IMR-90 (cell line): ENCODE results near the gene UBE2E2. TPM values are rescaled to one million over a fixed set of nuclear protein-coding genes. Genes with fewer than 3 reads are reported as not detected.

Experiments
- ATAC-seq: fragments of 200-7000 bp; cut with Tn5 transposase; 2 replicates; pipeline ENCODE4 v1.9.1; 2020; ENCODE audit warnings: low read depth, mild to moderate bottlenecking, moderate library complexity
- BruUV-seq: library from RNA; stranded (reverse); fragments of 400-500 nt; replicated peaks from 2 replicates; lab custom pipeline; 2021; lab: Mats Ljungman, UMichigan
- CTCF ChIA-PET: fragments of 300-600 bp; formaldehyde crosslinking; extraction: SDS; loops from one replicate; lab custom pipeline; 2021; ENCODE audit warnings: antibody characterized with exemption; lab: Yijun Ruan, JAX
- POLR2A ChIA-PET: fragments of 300-600 bp; sonication (Branson Sonifier 250); formaldehyde crosslinking; loops from one replicate; lab custom pipeline; 2022; ENCODE audit warnings: antibody characterized with exemption; ENCODE audit not compliant: unreplicated experiment; lab: Charles Lee
- DNase-seq: peaks from one replicate; pipeline ENCODE4 v3.0.0; 2013
- H2AFZ ChIP-seq: replicated peaks from 2 replicates; pipeline ENCODE3; 2013; ENCODE audit warnings: low read length, mild to moderate bottlenecking; ENCODE audit not compliant: poor library complexity
- H2AK5ac ChIP-seq: 2 replicates; pipeline ENCODE4 v1.6.1; 2013; ENCODE audit warnings: low read depth, low read length, inconsistent platforms
- H2AK9ac ChIP-seq: replicated peaks from 2 replicates; pipeline ENCODE3; 2013; ENCODE audit warnings: mild to moderate bottlenecking, low read depth, low read length, moderate library complexity; ENCODE audit not compliant: poor library complexity
- H2BK120ac ChIP-seq: 2 replicates; pipeline ENCODE4 v1.6.1; 2013; ENCODE audit warnings: low read depth, low read length, inconsistent platforms
- H2BK15ac ChIP-seq: 3 replicates; pipeline ENCODE4 v1.6.1; 2013; ENCODE audit warnings: low read depth, low read length, inconsistent platforms
- H2BK20ac ChIP-seq: 2 replicates; pipeline ENCODE4 v1.6.1; 2013; ENCODE audit warnings: low read depth, mild to moderate bottlenecking, inconsistent platforms, low read length, moderate library complexity
- H2BK5ac ChIP-seq: 2 replicates; pipeline ENCODE4 v1.6.1; 2013; ENCODE audit warnings: mild to moderate bottlenecking, low read depth, low read length, inconsistent platforms; ENCODE audit not compliant: poor library complexity, severe bottlenecking
- H3K14ac ChIP-seq: replicated peaks from 2 replicates; pipeline ENCODE4 v1.6.1; 2013; ENCODE audit warnings: low read depth, low read length, inconsistent platforms
- H3K18ac ChIP-seq: 2 replicates; pipeline ENCODE4 v1.6.1; 2013; ENCODE audit warnings: low read depth, low read length, control low read depth
- H3K23ac ChIP-seq: 2 replicates; pipeline ENCODE4 v1.6.1; 2013; ENCODE audit warnings: low read depth, low read length, inconsistent platforms
- H3K27ac ChIP-seq: 2 replicates; pipeline ENCODE4 v1.5.1; 2013; ENCODE audit warnings: mild to moderate bottlenecking, control low read depth, low read length; ENCODE audit not compliant: insufficient read depth
- H3K27me3 ChIP-seq: 2 replicates; pipeline ENCODE4 v1.6.1; 2013; ENCODE audit warnings: low read length; ENCODE audit not compliant: control insufficient read depth, insufficient read depth
- H3K36me3 ChIP-seq: 2 replicates; pipeline ENCODE4 v1.6.1; 2013; ENCODE audit warnings: low read length, mixed read lengths; ENCODE audit not compliant: control insufficient read depth, insufficient read depth
- H3K4ac ChIP-seq: 2 replicates; pipeline ENCODE4 v1.6.1; 2013; ENCODE audit warnings: low read depth, low read length, inconsistent platforms
- H3K4me1 ChIP-seq: 2 replicates; pipeline ENCODE4 v1.6.1; 2013; ENCODE audit warnings: low read length, mixed read lengths; ENCODE audit not compliant: control insufficient read depth, insufficient read depth
- H3K4me2 ChIP-seq: 2 replicates; pipeline ENCODE4 v1.6.1; 2013; ENCODE audit warnings: low read depth, mild to moderate bottlenecking, control low read depth, low read length, moderate library complexity
- H3K4me3 ChIP-seq: 2 replicates; pipeline ENCODE4 v1.5.1; 2013; ENCODE audit warnings: low read depth, mild to moderate bottlenecking, control low read depth, low read length, moderate library complexity; ENCODE audit not compliant: insufficient read depth
- H3K56ac ChIP-seq: 2 replicates; pipeline ENCODE4 v1.6.1; 2013; ENCODE audit warnings: low read length, inconsistent platforms; ENCODE audit not compliant: insufficient read depth; ENCODE audit errors: extremely low read depth
- H3K79me1 ChIP-seq, 2 experiments: 2 replicates each; pipeline ENCODE4 v1.6.1; 2013; ENCODE audit warnings: low read length in 2 of 2, inconsistent platforms in 1 of 2, low read depth in 1 of 2
- H3K9ac ChIP-seq: 2 replicates; pipeline ENCODE4 v1.6.1; 2013; ENCODE audit warnings: low read depth, low read length, control low read depth
- H3K9me1 ChIP-seq: 2 replicates; pipeline ENCODE4 v1.6.1; 2013; ENCODE audit warnings: low read length, inconsistent platforms; ENCODE audit not compliant: insufficient read depth
- H3K9me3 ChIP-seq: 2 replicates; pipeline ENCODE4 v1.6.1; 2013; ENCODE audit warnings: low read length; ENCODE audit not compliant: control insufficient read depth, insufficient read depth
- H4K20me1 ChIP-seq: 2 replicates; pipeline ENCODE4 v1.6.1; 2013; ENCODE audit warnings: low read length, inconsistent platforms; ENCODE audit not compliant: insufficient read depth
- H4K5ac ChIP-seq: 2 replicates; pipeline ENCODE4 v1.6.1; 2013; ENCODE audit warnings: mild to moderate bottlenecking, low read depth, low read length, control low read depth
- H4K8ac ChIP-seq, 2 experiments: 2 replicates each; pipeline ENCODE4 v1.6.1; 2013; ENCODE audit warnings: low read depth in 2 of 2, low read length in 2 of 2, control low read depth in 1 of 2, inconsistent platforms in 1 of 2
- H4K91ac ChIP-seq: 2 replicates; pipeline ENCODE4 v1.6.1; 2013; ENCODE audit warnings: low read depth, low read length, inconsistent platforms; ENCODE audit not compliant: insufficient read depth
- BHLHE40 ChIP-seq: fragments of 150-350 bp; IDR thresholded peaks from 2 replicates; pipeline ENCODE4 v1.6.1; 2016; ENCODE audit warnings: mild to moderate bottlenecking, low read depth, low read length
- CEBPB ChIP-seq: IDR thresholded peaks from 2 replicates; pipeline ENCODE4 v1.6.1; 2012; ENCODE audit warnings: low read depth, low read length, improper control_type of control experiment
- CTCF ChIP-seq: conservative IDR thresholded peaks from 2 replicates; pipeline ENCODE4 v1.5.1; 2012; ENCODE audit warnings: mild to moderate bottlenecking, low read depth, low read length, improper control_type of control experiment
- MAFK ChIP-seq: IDR thresholded peaks from 2 replicates; pipeline ENCODE4 v1.6.1; 2012; ENCODE audit warnings: low read depth, low read length, improper control_type of control experiment
- NFE2L2 ChIP-seq: fragments of 150-350 bp; IDR thresholded peaks from 2 replicates; pipeline ENCODE4 v1.6.1; 2016; ENCODE audit warnings: low read depth, mild to moderate bottlenecking, low read length
- POLR2A ChIP-seq: IDR thresholded peaks from 2 replicates; pipeline ENCODE4 v1.6.1; 2012; ENCODE audit warnings: mild to moderate bottlenecking, low read depth, low read length
- RCOR1 ChIP-seq: IDR thresholded peaks from 2 replicates; pipeline ENCODE4 v1.6.1; 2012; ENCODE audit warnings: mild to moderate bottlenecking, low read length, improper control_type of control experiment; ENCODE audit not compliant: insufficient replicate concordance
- RFX5 ChIP-seq: IDR thresholded peaks from 2 replicates; pipeline ENCODE4 v1.8.0; 2012; ENCODE audit warnings: low read depth, mild to moderate bottlenecking, low read length, moderate library complexity
- SMC3 ChIP-seq: fragments of 150-350 bp; IDR thresholded peaks from 2 replicates; pipeline ENCODE4 v1.6.1; 2016; ENCODE audit warnings: low read depth, mild to moderate bottlenecking, antibody characterized with exemption, low read length, moderate library complexity
- WGBS, 2 experiments: methylation state at CpG; one replicate each; pipeline versions ENCODE4 v1.1.5 to v1.1.7; 2013; ENCODE audit warnings: missing lambda C conversion rate in 2 of 2; ENCODE audit not compliant: insufficient read length in 1 of 2; ENCODE audit errors: extremely low coverage in 2 of 2; 5-methylcytosine and 5-hydroxymethylcytosine counted together
- dilution Hi-C: fragments of 300-500 bp; cut with HindIII; formaldehyde crosslinking; loops from one replicate; pipeline ENCODE4 v1.14.3; 2018; ENCODE audit warnings: low sequenced_read_pairs; ENCODE audit not compliant: unreplicated experiment
- in situ Hi-C: fragments of 300-500 bp; cut with MboI; formaldehyde crosslinking; loops from 3 replicates; pipeline ENCODE4 v1.14.3; 2019; ENCODE audit warnings: low sequenced_read_pairs, inconsistent platforms, mixed read lengths
- intact Hi-C: fragments of 100-400 bp; cut with micrococcal nuclease; formaldehyde crosslinking; loops from 2 replicates; pipeline ENCODE4 v1.10.0; 2022
- polyA plus RNA-seq, 3 experiments: library from polyadenylated mRNA; depleted of rRNA; stranded (reverse); fragments of >200 nt; gene quantifications; 2 replicates each; pipeline ENCODE4 v1.2.3, GENCODE V29; 2012; ENCODE audit warnings: low replicate concordance in 1 of 3
- total RNA-seq: library from RNA; depleted of rRNA; stranded (reverse); fragments of >200 nt; gene quantifications from 2 replicates; pipeline ENCODE4 v1.2.3, GENCODE V29; 2012
- TF ChIP-seq, protein P1 (sequence below): fragments of 150-350 bp; IDR thresholded peaks from 2 replicates; pipeline ENCODE4 v1.6.1; 2017; ENCODE audit warnings: mild to moderate bottlenecking, antibody characterized with exemption, low read length, low read depth

Gene UBE2E2
- total and polyA plus RNA-seq, 2 of the 4 experiments (the other 2 are of a cell fraction): 18.6 to 32.7 TPM

DNA sequence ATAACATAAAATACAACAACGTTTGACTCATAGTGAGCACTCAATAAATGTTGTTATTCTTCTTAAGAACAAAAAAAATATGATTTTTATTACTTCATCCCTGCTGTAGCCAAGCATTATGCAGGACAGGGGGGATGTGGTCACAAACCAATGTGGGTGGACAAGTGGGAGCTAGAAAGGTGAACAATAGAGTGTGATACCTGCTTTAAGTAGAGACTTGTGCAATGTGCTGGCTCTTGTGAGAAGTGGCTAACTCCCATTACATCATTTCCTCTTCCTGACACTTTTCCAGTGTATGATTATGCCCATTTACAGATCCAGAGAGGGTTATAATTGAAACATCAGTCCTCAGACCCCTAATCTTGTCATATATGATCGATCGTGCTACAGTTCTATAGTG, 193.6 kb downstream of the UBE2E2 start:
- Histone ChIP-seq H2AK9ac (no peak overlapping the region), H3K36me3 (no peaks in the 10 kb centered on the region), H4K5ac (no peak overlapping the region), H2AFZ (no peak overlapping the region), H4K20me1 (no peaks in the 10 kb centered on the region), H3K4ac (no peak overlapping the region), H3K4me3 (no peak overlapping the region), H4K8ac (no peak overlapping the region), H2BK20ac (no peak overlapping the region), H3K56ac (no peak overlapping the region), H3K9me3 (no peaks in the 10 kb centered on the region), H3K27me3 (no peaks in the 10 kb centered on the region), H3K4me1 (no peaks in the 10 kb centered on the region), H2BK5ac (no peak overlapping the region), H3K79me1 (no peaks in the 10 kb centered on the region; a peak in 2 of 4 replicates), H2BK15ac (no peak overlapping the region), H3K27ac (no peak overlapping the region), H3K23ac (no peak overlapping the region), H3K14ac (no peak overlapping the region), H3K4me2 (no peak overlapping the region), H2AK5ac (no peak overlapping the region), H4K91ac (no peak overlapping the region), H3K18ac (no peak overlapping the region), H3K9me1 (no peaks in the 10 kb centered on the region), H3K9ac (no peak overlapping the region), H2BK120ac (no peak overlapping the region)
- ChIA-PET CTCF (no interaction called here), POLR2A (no interaction called here)
- no peak for DNase-seq
- intact Hi-C loops (no loop called here), dilution Hi-C loops (no loop called here), in situ Hi-C loops (no loop called here)
- no TSS peak for BruUV-seq
- TF ChIP-seq CTCF: no peak
- TF ChIP-seq CEBPB: no peak
- TF ChIP-seq MAFK: no peak
- TF ChIP-seq SMC3: no peak
- no peak for TF ChIP-seq RFX5
- TF ChIP-seq BHLHE40: no peak
- no peak for TF ChIP-seq RCOR1
- no peak for TF ChIP-seq POLR2A
- no peak for TF ChIP-seq NFE2L2
- TF ChIP-seq, protein P1, sequence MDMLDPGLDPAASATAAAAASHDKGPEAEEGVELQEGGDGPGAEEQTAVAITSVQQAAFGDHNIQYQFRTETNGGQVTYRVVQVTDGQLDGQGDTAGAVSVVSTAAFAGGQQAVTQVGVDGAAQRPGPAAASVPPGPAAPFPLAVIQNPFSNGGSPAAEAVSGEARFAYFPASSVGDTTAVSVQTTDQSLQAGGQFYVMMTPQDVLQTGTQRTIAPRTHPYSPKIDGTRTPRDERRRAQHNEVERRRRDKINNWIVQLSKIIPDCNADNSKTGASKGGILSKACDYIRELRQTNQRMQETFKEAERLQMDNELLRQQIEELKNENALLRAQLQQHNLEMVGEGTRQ: no peak
- no peak for ATAC-seq
- WGBS, 2 experiments: no CpG with 5 or more reads among the region's 3 CpGs
